ENCODE measurements around the gene CEP104.

Gene CEP104

DNA sequence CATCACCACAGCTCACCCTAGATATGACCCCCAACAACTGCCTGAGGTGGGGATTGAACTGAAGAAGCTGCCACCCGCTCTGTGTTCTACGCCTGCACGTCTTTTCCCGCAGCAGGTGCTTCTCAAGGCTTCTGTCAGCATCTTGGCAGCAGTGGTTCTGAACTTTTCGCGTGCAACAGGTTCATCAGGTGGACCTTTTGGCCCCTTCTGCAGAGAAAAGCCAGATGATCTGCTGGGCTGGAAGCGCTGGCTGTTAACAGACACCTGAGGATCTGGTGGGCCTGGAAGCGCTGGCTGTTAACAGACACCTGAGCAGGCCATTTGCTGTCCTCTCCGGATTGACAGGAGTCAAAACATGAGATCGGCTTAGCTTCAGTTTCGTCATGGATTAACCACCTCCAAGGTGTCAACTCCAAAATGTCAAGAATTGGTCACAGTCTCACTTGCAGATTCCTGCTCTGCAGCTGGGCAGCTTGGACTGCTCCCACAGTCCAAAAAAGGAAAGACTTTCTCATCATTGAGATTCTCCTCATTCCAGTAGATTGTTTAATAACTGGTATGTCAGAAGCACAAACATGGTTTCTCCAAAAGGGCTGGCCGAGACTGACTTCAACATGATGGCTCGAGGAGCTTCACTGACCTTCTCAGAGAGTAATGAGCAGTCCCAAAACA lies 38.4 kb upstream of the CEP104 start:
- TF ChIP-seq, protein P1, sequence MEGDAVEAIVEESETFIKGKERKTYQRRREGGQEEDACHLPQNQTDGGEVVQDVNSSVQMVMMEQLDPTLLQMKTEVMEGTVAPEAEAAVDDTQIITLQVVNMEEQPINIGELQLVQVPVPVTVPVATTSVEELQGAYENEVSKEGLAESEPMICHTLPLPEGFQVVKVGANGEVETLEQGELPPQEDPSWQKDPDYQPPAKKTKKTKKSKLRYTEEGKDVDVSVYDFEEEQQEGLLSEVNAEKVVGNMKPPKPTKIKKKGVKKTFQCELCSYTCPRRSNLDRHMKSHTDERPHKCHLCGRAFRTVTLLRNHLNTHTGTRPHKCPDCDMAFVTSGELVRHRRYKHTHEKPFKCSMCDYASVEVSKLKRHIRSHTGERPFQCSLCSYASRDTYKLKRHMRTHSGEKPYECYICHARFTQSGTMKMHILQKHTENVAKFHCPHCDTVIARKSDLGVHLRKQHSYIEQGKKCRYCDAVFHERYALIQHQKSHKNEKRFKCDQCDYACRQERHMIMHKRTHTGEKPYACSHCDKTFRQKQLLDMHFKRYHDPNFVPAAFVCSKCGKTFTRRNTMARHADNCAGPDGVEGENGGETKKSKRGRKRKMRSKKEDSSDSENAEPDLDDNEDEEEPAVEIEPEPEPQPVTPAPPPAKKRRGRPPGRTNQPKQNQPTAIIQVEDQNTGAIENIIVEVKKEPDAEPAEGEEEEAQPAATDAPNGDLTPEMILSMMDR (IDR thresholded peaks at IDR 0.05; ENCODE audit: low read depth, low read length, missing control alignments) = no peak
- in situ Hi-C loops (cut with HindIII; ENCODE audit: low sequenced_read_pairs) = no loop called here
- no peak for DNase-seq (ENCODE audit: low read depth)
- H3K4me3 ChIP-seq (ENCODE audit: low read depth, low read length) = no peak overlapping the region

DNA sequence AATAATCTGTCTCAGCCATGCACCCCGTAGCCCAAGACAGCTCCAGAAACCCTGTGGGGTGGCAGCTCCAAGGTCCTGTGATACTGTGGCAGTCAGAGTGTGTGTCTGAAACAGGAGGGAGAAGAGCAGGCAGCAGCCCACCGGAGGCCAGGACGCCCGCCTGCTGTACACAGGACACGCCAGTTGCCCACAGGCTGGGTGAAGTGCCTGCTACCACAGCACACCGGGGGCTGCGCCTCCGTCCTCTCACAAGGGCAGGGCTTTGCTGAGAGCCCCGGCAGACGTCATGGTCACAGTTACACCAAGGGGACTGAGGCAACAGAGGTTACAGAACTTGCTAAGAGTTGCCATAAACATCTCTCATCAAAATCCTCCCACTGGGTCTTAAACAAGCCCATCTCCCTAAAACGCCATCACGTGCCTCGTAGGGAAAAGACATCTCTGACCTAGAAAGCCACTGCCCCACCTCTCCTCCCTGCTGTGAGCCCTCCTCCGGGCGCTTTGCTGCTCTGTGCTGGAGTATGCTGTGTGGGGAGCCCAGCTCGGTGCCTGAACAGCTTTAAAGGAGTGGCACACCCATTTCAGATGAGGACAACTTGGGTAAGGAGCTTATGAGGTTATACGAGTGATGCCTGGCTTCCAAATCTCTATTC lies 37.7 kb upstream of the CEP104 start:
- TF ChIP-seq, protein P1 (IDR thresholded peaks at IDR 0.05; ENCODE audit: low read depth, low read length, missing control alignments) = no peak
- no peak for DNase-seq (ENCODE audit: low read depth)
- in situ Hi-C loops (cut with HindIII; ENCODE audit: low sequenced_read_pairs) = no loop called here
- no peak overlapping the region for H3K4me3 ChIP-seq (ENCODE audit: low read depth, low read length)

DNA sequence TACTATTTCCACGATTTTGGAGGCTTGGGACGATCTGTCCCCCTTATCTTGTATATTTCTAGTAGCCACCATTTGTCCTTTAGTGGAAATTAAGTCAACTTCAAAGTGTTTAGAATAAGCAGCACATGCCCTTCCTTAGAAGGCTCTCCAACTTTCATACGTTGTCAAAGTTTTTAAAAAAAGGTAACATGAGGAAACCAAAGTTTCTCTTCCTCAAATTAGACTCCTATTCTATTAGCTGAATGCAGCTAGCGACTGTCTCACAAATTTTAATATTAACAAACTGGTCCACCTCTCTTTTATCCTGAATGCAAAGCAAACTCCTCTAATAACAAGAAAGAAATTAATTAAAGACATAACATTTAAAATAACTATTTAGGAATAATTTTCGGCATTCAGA lies 36.2 kb upstream of the CEP104 start:
- no peak overlapping the region for H3K4me3 ChIP-seq (ENCODE audit: low read depth, low read length)
- TF ChIP-seq, protein P1 (IDR thresholded peaks at IDR 0.05; ENCODE audit: low read depth, low read length, missing control alignments) = no peak
- in situ Hi-C loops (cut with HindIII; ENCODE audit: low sequenced_read_pairs) = no loop called here
- no peak for DNase-seq (ENCODE audit: low read depth)

DNA sequence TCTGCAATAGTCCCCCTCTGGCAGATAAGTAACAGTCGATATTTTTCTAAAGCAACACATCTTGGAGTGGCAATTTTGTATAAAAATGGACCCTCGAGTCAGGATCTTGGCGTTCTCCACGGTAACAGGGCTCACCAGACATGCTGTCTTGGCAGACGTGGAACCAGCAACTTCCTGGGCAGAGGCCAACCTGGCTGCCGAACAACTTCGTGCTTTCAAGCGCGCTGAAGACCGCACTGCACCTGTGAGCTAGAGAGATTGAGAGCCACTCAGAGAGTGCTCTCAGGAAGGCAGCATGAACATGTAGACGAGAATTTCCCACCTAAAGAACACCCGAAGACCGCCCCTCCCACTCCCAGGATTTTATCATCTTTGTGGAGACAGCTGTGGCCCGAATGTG lies 35.7 kb upstream of the CEP104 start:
- DNase-seq (ENCODE audit: low read depth) = no peak
- in situ Hi-C loops (cut with HindIII; ENCODE audit: low sequenced_read_pairs) = no loop called here
- TF ChIP-seq, protein P1 (IDR thresholded peaks at IDR 0.05; ENCODE audit: low read depth, low read length, missing control alignments) = no peak
- H3K4me3 ChIP-seq (ENCODE audit: low read depth, low read length) = no peak overlapping the region

DNA sequence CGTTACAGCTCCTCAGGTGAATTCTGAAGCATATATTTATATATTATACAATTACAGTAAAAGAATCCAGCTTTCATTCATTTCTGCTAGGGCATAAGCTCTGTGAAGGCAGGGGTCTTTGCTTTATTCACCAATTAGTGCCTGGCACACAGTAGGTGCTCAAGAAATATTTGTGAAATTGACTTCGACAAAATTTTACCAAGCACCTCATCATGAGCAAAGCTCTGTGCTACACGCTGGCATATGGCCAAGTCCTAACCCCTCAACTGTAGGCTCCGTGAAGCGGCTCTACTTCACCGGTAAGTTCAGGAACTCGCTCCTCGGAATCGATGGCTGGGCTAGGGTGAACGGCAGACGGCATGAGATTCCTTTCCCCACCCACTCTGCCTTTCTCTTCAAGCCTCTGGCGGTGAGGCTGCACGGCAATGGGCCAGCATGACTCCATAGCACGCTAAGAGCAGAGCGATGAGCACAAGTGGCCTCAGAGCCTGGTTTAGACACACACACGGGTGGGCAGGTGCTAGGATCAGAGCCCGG lies 34.4 kb upstream of the CEP104 start:
- in situ Hi-C loops (cut with HindIII; ENCODE audit: low sequenced_read_pairs) = no loop called here

More for the DNA sequence above, 34.4 kb upstream of the CEP104 start:
- H3K4me3 ChIP-seq (ENCODE audit: low read depth, low read length) = no peak overlapping the region
- TF ChIP-seq, protein P1 (IDR thresholded peaks at IDR 0.05; ENCODE audit: low read depth, low read length, missing control alignments) = no peak
- DNase-seq (ENCODE audit: low read depth) = no peak

All from astrocyte of the cerebellum (primary cell).